ENCODE data around the gene MAGI1.
A peak's percentile ranks its signal among the peaks of the same experiment; 100 is the strongest.
"Not testable (repeated sequence)": the region's sequence is repeated elsewhere in the genome, so short reads cannot be mapped to it uniquely, and the experiment has no call there.

The MAGI1 gene

GRCh38 chr3:66038726-66039589, at the start of gene MAGI1:
Gene MAGI1, minus strand, starts transcription at chr3:66038918. Its CDS starts 610 bp downstream, at chr3:66038308.
- DNase-seq, result peak; percentile 86

DNA sequence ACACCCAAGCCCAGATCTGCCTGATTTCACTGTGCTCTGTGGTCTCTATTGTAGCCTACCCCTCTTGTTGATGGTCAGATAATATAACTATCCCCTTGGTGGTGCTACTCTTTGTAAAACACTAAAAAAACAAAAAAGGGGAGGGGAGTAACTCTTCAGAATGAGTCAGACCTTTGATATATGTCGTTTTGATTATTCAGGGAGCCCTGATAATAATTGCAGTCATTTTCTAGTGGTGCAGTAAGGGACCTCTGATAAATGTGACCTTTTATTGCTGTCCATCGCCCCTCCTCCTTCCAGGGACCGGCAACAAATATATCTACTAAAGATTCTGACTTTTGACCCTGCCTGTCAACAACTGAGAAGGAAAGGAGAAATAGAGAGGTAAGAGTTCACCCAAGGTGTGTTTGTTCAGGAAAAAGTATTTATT, 45.1 kb upstream of the MAGI1 start:
- no peak for DNase-seq

GRCh38 chr3:66083096-66083678, 44.5 kb upstream of the MAGI1 start:
- DNase-seq, result no peak

DNA sequence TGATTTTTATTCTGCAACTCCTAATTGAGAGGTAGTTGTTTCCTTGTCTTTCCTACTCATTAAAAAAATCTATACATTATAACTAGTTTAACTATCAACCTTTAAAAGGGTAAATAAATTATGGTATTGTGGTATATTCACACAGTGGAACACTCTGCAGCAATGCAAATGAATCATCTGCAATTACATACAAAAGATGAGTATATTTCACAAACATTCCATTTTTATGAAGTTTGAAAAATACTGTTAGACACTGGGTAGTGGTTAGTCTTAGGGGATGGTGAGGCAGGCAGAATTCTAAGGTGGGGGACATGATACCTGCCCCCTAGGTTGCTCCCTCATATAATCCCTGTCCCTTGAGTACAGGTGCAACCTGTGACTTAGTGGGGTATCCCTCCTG, 44.0 kb upstream of the MAGI1 start:
- no peak for DNase-seq

GRCh38 chr3:66080167-66080566, 41.4 kb upstream of the MAGI1 start:
- no peak for DNase-seq

DNA sequence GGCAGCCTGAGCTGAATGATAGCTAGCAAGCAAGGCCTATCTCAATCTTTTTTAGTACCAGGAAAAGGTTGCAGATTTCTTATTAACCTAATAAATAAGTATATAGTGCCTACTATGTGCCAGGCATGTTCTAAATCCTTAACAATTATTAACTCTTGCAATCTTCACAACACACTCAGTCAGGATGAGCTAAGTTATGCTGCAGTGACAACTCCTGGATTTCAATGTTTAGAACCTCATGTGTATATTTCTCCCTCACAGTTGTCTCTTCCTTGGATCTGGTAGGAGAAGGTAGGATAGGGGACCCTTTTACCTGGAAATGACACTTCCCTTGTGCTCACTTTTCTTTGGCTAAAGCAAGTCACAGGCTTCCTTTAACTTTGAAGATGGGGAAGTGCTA, 39.3 kb upstream of the MAGI1 start:
- DNase-seq, result no peak

- DNase-seq, result no peak
These were observed 38.2 kb upstream of the MAGI1 start for GRCh38 chr3:66076861-66077470.

DNA sequence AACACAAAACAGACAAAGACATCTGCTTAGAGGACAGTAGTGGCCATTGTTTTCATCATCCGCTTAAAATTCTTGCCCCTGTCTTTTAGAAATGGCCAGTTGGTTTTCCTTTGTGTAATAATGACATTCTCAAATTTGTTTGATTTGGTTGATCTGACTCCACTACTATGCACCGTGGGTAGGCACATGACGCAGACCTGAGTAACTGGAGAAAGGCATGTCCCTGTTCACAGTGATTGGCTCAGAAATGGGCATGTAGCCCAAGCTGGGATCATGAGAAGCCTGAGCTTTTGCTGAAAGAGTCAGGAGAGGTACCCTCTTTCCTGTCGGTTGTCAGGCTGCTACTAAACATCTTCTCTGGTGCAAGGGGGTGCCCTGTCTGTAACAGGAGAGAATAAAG, 36.6 kb upstream of the MAGI1 start:
- DNase-seq, result no peak

GRCh38 chr3:66073464-66074141, 34.9 kb upstream of the MAGI1 start:
- DNase-seq, result no peak

GRCh38 chr3:66068255-66068654, 29.5 kb upstream of the MAGI1 start:
- peak; percentile 23 for DNase-seq

GRCh38 chr3:66066963-66067617, 28.4 kb upstream of the MAGI1 start:
- DNase-seq, result peak; percentile 7

DNA sequence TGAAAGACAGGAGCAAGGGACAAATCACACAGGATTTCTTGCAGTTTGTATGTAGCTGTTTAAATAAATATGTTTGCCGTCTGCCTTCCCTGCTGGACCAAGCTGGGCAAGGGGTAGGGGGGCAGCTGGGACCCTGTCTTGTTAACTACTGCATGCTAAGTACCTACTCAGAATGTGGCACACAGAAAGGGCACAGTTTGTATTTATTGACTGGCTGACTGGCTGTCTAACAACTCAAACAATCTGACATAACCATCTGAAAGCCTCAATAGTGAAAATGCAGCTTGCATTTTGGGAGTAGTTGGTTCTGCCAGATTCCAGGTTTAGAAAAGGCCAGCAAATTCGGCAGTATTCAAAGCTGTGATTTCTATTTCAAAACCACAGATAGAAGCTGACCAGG, 16.6 kb upstream of the MAGI1 start:
- DNase-seq, result no peak

GRCh38 chr3:66053550-66054094, 14.9 kb upstream of the MAGI1 start:
- DNase-seq, result no peak

DNA sequence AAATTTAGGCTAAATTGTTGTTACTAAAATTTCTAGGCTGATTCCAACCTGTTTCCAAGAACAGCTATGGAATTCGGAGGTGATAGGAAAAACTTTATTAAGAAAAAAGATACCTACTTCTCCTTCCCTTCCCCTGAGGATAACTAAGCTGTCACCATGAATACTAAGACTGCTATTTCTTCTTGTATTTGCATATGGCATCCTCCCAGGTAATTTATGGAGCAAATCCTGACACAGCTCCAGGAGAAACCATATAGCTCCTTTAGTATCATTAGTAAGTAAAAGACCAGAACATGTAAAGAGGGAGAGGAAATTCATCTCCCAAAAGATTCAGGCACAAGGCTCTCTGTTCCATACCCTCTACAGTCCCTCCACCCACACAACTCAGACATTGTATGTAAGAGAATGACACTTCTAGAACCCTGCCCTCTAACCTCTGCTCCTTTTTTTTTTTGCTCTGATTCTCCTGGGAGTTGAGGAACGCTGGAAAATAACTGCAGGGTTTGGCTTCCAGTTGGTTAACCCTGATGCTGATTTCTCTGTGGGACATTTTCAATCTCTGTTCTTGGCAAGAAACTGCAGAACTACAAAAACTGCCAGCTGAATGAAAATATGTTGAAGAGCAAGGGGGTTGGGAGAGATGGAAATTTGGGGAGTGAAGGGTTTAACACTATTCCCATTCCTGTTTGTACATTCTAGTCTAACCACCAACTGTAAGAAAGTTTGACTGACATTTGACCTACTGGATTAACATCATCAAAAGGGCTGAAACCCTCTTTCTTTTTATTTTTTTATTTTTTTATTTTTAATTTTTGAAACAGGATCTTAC, 14.2 kb upstream of the MAGI1 start:
- DNase-seq, result no peak

- DNase-seq, result no peak
These were observed 12.1 kb upstream of the MAGI1 start for GRCh38 chr3:66050821-66051220.

DNA sequence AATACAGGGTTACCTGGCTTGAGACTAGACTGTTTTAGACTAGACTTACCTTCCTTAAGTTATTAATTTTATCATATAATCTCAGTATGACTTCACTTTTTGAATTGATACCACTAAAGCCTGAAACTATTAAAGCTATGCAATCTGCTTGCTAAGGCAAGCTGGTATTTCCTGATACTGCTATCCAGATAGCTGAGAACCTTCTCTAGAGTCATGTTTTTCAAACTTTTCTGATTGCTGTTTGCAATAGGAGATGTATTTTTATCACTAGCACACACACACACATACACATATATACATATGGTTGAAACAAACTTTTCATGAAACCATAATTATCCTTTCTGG, 9.3 kb upstream of the MAGI1 start:
- no peak for DNase-seq

DNA sequence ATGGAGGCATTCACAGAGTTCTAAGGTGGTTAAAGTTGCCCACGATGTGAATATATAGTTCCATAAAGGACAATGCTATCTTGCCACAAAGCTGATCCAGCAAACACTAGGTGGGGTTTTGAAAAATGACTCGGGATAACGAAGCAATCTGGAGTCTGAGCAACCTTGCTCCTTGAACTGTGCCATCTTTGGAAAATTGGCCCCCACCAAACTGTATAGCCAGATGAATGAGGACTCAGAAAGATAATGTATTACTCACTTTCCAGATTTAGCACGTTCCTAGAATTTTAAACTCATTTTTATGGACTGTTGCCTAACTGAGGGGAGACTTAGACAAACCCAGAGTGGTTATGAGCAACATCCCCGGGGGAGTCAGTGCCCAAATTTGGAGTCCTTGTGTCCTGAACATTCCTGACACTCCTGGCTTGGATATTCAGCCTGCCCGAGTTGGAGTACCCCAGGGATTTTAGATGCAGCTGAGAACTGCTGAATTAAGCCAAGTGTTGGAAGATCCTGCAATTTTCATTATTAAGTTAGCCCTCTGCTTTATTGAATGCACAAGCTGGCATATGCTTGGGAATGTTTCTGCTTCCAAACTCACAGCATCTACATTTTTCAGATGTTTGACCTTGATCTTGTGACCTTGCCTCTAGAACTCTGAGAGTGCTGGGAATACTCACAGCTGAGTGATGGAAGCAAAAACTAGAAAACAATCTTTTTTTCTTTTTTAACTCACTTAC, 8.8 kb upstream of the MAGI1 start:
- DNase-seq, result no peak

DNA sequence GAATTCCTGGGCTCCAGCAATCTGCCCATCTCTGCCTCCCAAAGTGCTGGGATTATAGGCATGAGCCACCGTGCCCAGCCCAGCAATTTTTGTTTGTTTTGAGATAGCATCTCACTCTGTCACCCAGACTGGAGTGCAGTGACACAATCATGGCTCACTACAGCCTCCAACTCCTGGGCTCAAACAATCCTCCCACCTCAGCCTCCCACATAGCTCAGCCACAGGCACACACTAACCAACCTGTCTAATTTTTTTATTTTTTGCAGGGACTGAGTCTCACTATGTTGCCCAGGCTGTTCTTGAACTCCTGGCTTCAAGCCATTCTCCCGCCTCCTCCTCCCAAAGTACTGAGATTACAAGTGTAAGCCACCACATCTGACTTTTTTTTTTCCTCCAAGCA, 7.6 kb upstream of the MAGI1 start:
- DNase-seq, result not testable (repeated sequence)

DNA sequence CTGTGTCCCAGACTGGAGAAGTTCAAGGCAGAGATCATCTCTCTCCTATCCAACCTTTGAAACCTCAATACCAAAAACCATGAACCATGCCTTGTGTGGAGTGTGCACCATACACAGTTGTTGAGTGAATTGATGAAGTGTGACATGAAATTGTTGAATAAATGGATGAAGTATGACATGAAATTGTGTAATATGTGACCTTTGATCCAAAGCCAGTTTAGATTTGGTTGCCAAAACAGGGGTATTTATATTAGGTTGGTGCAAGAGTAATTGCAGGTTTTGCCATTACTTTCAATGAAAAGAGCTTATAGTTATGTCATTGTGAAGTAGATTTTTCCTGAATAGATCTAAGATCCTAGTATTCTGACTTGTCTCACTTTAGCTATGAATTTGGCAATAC, 3.1 kb upstream of the MAGI1 start:
- no peak for DNase-seq

DNA sequence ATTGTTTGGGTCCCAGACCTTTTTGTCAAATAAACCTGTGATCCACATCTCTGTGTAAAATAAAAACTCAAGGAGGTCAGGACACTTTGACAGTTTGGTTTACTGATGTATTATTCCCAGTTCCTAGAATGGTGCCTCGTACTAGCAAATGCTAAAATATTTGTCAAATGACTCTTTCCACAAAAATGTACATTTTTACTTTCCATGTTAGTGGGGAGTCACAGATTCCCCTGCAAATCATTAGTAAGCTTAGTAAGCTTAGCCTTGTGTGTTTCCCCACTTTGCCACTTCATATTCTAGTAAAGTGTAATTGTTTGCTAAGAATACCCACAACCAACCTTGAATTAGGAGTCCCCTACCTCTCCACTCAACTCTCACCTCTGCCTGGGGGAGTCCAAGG, 2.4 kb upstream of the MAGI1 start:
- DNase-seq, result no peak

GRCh38 chr3:66039590-66039887, 821 bp upstream of the MAGI1 start:
- no peak for DNase-seq

GRCh38 chr3:66038384-66038725, 363 bp downstream of the MAGI1 start:
- DNase-seq, result peak; percentile 47

All from NCI-H345 (cell line).